ENCODE measurements around the gene VPS37B. TPM values are rescaled to one million over a fixed set of nuclear protein-coding genes. Genes with fewer than 3 reads are reported as not detected.

The VPS37B gene
- total RNA-seq, 4 donors from 2014 or later: 3.3 to 21.6 (median 20.2) TPM

DNA sequence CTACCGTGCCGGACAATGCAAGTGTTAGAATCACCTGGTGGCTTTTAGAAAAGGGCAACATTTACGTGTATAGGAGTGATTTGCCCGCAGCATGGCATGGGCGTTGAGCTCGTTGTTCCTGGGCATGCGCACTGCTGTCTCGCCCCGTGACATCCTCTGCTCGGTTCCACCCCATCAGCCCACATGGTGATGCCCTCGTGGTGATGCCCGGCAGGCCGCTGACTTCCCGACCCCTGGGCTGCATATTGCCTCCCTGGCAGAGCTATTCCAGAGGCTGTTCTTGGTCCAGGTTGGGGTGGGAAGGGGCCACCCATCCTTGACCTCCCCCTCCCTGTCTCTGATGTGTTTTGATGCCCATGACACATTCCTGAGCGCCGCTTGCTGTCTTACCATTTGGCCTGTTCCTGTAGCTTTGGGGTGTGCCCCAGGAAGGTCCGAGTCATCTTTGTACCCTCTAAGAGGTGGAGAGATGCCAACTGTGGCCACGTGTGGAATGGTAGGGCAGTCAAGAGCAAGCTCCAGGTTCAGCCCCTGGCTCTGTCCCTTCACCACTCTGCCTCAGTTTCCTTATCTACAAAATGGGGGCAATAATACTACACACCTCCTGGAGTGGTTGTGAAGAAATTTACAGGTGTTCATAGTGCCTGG, 55.9 kb downstream of the VPS37B start:
- Histone ChIP-seq H3K9me3 (no peaks in the 10 kb centered on the region), H3K27me3 (no peaks in the 10 kb centered on the region), H3K27ac (no peak overlapping the region), H3K4me1 (no peaks in the 10 kb centered on the region), H3K36me3 (no peaks in the 10 kb centered on the region), H3K4me3 (no peak overlapping the region)
- TF ChIP-seq POLR2A (IDR thresholded peaks at IDR 0.05): no peak
- TF ChIP-seq, protein P1, sequence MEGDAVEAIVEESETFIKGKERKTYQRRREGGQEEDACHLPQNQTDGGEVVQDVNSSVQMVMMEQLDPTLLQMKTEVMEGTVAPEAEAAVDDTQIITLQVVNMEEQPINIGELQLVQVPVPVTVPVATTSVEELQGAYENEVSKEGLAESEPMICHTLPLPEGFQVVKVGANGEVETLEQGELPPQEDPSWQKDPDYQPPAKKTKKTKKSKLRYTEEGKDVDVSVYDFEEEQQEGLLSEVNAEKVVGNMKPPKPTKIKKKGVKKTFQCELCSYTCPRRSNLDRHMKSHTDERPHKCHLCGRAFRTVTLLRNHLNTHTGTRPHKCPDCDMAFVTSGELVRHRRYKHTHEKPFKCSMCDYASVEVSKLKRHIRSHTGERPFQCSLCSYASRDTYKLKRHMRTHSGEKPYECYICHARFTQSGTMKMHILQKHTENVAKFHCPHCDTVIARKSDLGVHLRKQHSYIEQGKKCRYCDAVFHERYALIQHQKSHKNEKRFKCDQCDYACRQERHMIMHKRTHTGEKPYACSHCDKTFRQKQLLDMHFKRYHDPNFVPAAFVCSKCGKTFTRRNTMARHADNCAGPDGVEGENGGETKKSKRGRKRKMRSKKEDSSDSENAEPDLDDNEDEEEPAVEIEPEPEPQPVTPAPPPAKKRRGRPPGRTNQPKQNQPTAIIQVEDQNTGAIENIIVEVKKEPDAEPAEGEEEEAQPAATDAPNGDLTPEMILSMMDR (IDR thresholded peaks at IDR 0.05): no peak
- intact Hi-C loops (cut with DNase I; ENCODE audit: low total_unique reads): no loop called here
- DNase-seq: no peak

DNA sequence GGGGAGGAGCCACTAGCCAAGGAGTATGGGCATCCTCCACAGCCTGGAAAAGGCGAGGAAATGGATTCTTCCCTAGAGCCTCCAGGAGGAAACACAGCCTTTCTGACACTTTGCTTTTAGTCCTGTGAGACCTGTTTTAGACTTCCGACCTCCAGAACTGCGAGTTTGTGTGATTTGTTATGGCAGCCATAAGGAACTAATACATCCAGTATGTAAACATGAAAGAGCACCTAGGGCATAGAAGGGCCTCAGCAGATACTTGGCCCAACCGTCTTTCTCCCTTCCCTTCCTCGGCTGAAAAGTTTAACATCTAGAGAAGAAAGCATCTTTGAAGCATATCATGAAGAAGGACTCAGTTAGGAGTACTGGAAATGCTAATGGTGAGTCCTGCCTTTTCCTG, 57.1 kb downstream of the VPS37B start:
- Histone ChIP-seq H3K4me3 (no peak overlapping the region), H3K36me3 (no peaks in the 10 kb centered on the region), H3K27ac (no peak overlapping the region), H3K27me3 (no peaks in the 10 kb centered on the region), H3K4me1 (no peaks in the 10 kb centered on the region), H3K9me3 (no peaks in the 10 kb centered on the region)
- DNase-seq: no peak
- intact Hi-C loops (cut with DNase I; ENCODE audit: low total_unique reads): no loop called here
- no peak for TF ChIP-seq POLR2A (IDR thresholded peaks at IDR 0.05)
- TF ChIP-seq, protein P1 (IDR thresholded peaks at IDR 0.05): no peak

DNA sequence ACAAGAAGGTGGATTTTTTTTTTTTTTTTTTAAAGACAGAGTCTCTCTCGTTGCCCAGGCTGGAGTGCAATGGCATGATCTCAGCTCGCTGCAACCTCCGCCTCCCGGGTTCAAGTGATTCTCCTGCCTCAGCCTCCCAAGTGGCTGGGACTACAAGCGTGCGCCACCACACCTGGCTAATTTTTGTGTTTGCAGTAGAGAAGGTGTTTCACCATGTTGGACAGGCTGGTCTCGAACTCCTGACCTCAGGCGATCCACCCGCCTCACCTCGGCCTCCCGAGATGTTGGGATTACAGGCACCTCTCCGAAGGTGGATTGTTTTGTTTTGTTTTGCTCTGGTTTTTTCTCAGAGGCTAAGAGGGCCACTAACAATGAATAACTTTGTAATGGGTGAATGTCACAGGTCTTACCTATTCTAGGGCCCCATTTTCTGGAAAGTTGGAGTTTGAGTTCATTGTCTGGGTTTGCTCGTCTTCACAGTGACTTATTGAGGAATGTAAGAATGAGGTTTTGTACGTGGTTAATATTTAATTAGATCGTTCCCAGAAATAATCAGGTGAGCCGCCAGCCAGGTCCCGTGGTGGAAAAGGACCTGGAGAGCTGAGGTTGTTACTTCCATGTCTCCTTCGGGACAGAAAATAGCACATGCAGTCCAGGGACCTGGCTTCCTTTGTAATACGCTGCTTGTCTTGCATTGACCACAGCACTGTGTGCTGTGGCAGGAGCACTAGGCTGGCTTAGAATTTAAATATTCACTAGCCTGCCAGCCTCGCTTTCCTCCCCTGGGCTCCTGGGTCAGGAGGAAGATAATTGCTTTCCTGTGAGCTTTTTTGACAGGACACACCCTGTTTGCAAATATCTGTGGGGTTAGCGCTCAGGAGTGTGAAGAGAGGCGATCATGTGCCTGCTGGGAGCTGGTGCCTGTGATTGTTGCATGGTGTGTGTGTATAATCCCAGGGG, 58.3 kb downstream of the VPS37B start:
- intact Hi-C loops (cut with DNase I; ENCODE audit: low total_unique reads): no loop called here
- Histone ChIP-seq H3K4me3 (no peak overlapping the region), H3K27me3 (no peaks in the 10 kb centered on the region), H3K9me3 (no peaks in the 10 kb centered on the region), H3K27ac (no peak overlapping the region), H3K36me3 (no peaks in the 10 kb centered on the region), H3K4me1 (no peaks in the 10 kb centered on the region)
- DNase-seq: no peak
- TF ChIP-seq POLR2A (IDR thresholded peaks at IDR 0.05): no peak
- TF ChIP-seq, protein P1 (IDR thresholded peaks at IDR 0.05): no peak

DNA sequence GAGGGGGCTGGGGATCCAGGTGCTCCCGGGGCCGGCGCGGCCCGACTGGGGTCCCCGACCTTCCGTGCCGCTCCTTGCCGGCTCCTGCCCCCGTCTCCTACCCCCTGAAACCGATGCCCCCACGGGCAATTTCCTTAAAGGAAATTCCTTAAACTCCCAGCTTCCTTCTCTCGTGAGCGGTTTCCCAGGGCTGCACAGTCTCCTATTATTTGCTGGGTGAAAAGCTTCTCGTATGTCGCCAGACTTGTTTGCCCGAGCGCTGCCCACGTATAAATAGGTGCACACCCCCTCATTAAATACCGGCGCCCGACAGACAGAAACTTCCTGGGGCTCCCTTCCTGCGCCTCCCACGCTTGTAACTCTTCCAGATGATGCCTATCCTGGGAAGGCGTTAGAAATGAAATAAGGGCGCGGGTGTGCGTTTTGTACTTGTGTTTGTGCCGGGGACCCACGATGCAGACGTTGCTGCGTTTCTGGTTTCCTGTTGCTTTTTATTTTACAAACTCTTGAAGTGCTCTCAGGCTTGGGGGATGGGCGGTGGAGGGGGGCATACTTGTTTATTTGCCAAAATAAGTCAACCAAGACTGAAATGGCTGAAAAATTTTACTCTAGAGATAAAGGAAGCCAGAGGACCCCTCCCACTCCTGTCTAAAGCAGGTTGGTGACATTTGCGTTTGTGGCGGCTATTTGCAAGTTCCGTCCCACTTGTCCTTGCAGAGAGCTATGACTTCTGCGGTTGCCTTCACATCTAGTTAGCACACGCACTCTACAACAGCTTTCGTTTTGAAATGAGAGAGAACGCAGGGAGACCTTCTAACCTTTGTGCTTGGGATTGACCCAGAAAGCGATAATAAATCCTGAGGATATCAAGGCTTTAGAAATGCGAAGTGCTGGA, 59.6 kb downstream of the VPS37B start:
- H3K9me3 ChIP-seq: no peaks in the 10 kb centered on the region
- TF ChIP-seq, protein P1 (IDR thresholded peaks at IDR 0.05): no peak
- no peak for TF ChIP-seq POLR2A (IDR thresholded peaks at IDR 0.05)

More for the DNA sequence above, 59.6 kb downstream of the VPS37B start:
- Histone ChIP-seq H3K4me3 (peak overlapping the region; percentile 40 to 68), H3K27ac (peak overlapping the region; percentile 61 to 73), H3K36me3 (no peaks in the 10 kb centered on the region), H3K4me1 (no peaks in the 10 kb centered on the region), H3K27me3 (no peaks in the 10 kb centered on the region)
- DNase-seq: no peak
- intact Hi-C loops (cut with DNase I; ENCODE audit: low total_unique reads): no loop called here

All from uterus (tissue), 4 donors.